ENCODE data around the gene UGT1A9. TPM values are rescaled to one million over a fixed set of nuclear protein-coding genes. Genes with fewer than 3 reads are reported as not detected.

UGT1A9 gene
- total and polyA plus RNA-seq, 9 donors = not detected

DNA sequence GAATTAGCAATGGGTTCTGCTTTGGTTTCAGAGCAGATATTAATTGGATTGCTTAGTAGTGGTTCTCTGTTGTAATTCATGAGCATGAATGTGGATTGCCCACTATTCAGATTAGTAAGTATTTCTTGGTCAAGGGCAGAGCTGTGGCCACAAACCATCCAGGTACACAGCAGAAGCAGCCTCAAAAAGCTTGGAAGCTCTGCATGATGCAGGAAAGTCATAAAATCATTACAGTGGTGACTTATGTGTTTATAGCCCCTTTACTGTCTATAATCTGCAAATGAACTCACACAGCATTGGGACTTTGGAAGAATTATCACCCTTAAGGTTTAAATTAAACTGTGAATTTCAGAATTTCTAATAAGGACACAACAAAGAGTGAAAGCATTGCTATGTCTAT is 86.4 kb downstream of the UGT1A9 start:
- H3K27me3 ChIP-seq (ENCODE audit: control insufficient read depth, insufficient read depth, low read length) = no peaks in the 10 kb centered on the region
- no peak overlapping the region for H3K4me3 ChIP-seq (ENCODE audit: low read length)
- H3K4me1 ChIP-seq (ENCODE audit: control insufficient read depth, insufficient read depth, low read length) = no peaks in the 10 kb centered on the region
- H3K36me3 ChIP-seq (ENCODE audit: control insufficient read depth, insufficient read depth, low read length) = no peaks in the 10 kb centered on the region
- H3K9me3 ChIP-seq (replicated peaks; ENCODE audit: control insufficient read depth, low read depth, low read length) = no peaks in the 10 kb centered on the region
- H3K27ac ChIP-seq (ENCODE audit: low read length) = no peak overlapping the region
- no peak for DNase-seq

DNA sequence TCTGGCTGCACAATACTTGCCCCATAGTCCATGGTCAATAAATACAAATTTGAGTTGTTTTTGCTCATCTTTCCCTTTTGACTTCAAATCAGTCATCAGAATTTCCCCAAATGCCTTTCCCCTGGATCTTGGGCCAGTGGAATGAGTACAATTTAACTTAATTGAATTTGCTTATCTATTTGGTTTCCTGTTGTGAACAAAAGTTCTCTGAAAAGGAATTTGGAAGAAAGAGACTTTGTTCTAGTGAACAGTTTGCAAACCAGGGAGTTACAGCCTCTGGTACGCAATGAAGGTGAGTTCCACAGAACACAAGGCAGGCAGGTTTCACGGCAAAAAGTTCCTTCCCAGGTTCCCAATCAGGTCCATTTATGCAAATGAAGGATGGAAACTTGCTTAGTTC is 87.2 kb downstream of the UGT1A9 start:
- no peak overlapping the region for H3K4me3 ChIP-seq (ENCODE audit: low read length)
- no peak for DNase-seq
- H3K9me3 ChIP-seq (replicated peaks; ENCODE audit: control insufficient read depth, low read depth, low read length) = no peaks in the 10 kb centered on the region
- no peaks in the 10 kb centered on the region for H3K27me3 ChIP-seq (ENCODE audit: control insufficient read depth, insufficient read depth, low read length)
- no peaks in the 10 kb centered on the region for H3K36me3 ChIP-seq (ENCODE audit: control insufficient read depth, insufficient read depth, low read length)
- H3K27ac ChIP-seq (ENCODE audit: low read length) = no peak overlapping the region
- WGBS (ENCODE audit: insufficient coverage) = 80% methylated on average over 1 of the region's 2 CpGs
- no peaks in the 10 kb centered on the region for H3K4me1 ChIP-seq (ENCODE audit: control insufficient read depth, insufficient read depth, low read length)

DNA sequence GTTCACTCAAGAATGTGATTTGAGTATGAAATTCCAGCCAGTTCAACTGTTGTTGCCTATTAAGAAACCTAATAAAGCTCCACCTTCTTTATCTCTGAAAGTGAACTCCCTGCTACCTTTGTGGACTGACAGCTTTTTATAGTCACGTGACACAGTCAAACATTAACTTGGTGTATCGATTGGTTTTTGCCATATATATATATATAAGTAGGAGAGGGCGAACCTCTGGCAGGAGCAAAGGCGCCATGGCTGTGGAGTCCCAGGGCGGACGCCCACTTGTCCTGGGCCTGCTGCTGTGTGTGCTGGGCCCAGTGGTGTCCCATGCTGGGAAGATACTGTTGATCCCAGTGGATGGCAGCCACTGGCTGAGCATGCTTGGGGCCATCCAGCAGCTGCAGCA is 88.3 kb downstream of the UGT1A9 start, which contains the start of gene UGT1A1:
Gene UGT1A1 (plus strand): TSS at position 228 of the 400 bp plus-strand sequence. CDS start 18 bp downstream, at position 246.
- H3K36me3 ChIP-seq (ENCODE audit: control insufficient read depth, insufficient read depth, low read length) = no peaks in the 10 kb centered on the region
- 100% methylated on average over 3 of the region's 6 CpGs for WGBS (ENCODE audit: insufficient coverage)
- DNase-seq = no peak

GRCh38 chr2:233761040-233761769 is 89.5 kb downstream of the UGT1A9 start:
- Histone ChIP-seq H3K36me3 (ENCODE audit: control insufficient read depth, insufficient read depth, low read length) (no peaks in the 10 kb centered on the region), H3K4me3 (ENCODE audit: low read length) (no peak overlapping the region), H3K27ac (ENCODE audit: low read length) (no peak overlapping the region), H3K4me1 (ENCODE audit: control insufficient read depth, insufficient read depth, low read length) (no peaks in the 10 kb centered on the region), H3K9me3 (replicated peaks; ENCODE audit: control insufficient read depth, low read depth, low read length) (no peaks in the 10 kb centered on the region), H3K27me3 (ENCODE audit: control insufficient read depth, insufficient read depth, low read length) (peaks cover 8% of the 10 kb centered on the region)
- no peak for DNase-seq
- WGBS (ENCODE audit: insufficient coverage) = 82% methylated on average over 2 of the region's 4 CpGs

More for the DNA sequence above, 88.3 kb downstream of the UGT1A9 start, which contains the start of gene UGT1A1:
- Histone ChIP-seq H3K4me3 (ENCODE audit: low read length) (no peak within 1 kb of the TSS), H3K9me3 (replicated peaks; ENCODE audit: control insufficient read depth, low read depth, low read length) (no peaks in the 10 kb centered on the region), H3K4me1 (ENCODE audit: control insufficient read depth, insufficient read depth, low read length) (no peaks in the 10 kb centered on the region), H3K27me3 (ENCODE audit: control insufficient read depth, insufficient read depth, low read length) (peaks cover 8% of the 10 kb centered on the region), H3K27ac (ENCODE audit: low read length) (no peak within 1 kb of the TSS)

DNA sequence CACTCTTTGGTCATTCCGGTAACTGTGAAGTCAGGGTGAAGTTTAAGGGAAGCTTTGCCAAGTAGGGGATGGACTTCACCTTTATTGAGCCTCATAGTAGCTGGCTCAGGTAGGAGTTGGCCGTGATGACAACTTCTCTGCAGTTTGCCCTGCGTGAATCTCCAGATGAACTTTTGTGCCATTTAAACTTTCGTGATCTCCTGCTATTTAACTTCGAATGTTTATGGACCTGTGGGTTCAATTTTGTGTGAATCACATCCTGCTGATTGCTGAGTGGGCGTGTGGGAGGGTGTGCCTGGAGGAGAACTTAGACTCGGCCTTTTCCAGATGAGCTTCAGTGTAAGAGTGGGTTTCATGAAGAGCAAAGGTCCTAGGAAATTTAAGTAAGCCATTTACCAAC is 92.6 kb downstream of the UGT1A9 start:
- no peaks in the 10 kb centered on the region for H3K4me1 ChIP-seq (ENCODE audit: control insufficient read depth, insufficient read depth, low read length)
- peaks cover 8% of the 10 kb centered on the region for H3K27me3 ChIP-seq (ENCODE audit: control insufficient read depth, insufficient read depth, low read length)
- H3K4me3 ChIP-seq (ENCODE audit: low read length) = no peak overlapping the region
- H3K27ac ChIP-seq (ENCODE audit: low read length) = no peak overlapping the region
- no peaks in the 10 kb centered on the region for H3K9me3 ChIP-seq (replicated peaks; ENCODE audit: control insufficient read depth, low read depth, low read length)
- H3K36me3 ChIP-seq (ENCODE audit: control insufficient read depth, insufficient read depth, low read length) = no peaks in the 10 kb centered on the region
- no peak for DNase-seq
- 63% methylated on average over 7 of the region's 7 CpGs for WGBS (ENCODE audit: insufficient coverage)

DNA sequence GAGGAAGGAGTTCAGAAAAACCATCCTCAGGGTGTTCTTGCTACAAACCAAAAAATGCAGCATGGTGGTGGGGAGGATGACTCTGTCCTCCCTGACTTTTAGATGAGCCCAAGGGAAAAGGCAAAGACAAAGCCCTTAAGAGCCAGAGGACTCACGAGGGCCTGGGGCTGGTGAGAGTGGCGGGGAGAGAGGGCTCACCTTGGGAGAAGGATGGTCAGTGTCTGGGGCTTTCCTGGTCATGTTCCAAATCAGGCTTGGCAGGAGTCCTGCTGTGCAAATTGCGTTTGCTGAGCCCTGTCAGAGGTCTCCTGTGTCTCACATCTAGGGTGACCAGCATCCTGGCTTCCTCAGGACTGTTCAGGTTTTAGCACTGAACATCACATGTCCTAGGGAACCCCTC is 93.1 kb downstream of the UGT1A9 start:
- Histone ChIP-seq H3K27me3 (ENCODE audit: control insufficient read depth, insufficient read depth, low read length) (peaks cover 8% of the 10 kb centered on the region), H3K27ac (ENCODE audit: low read length) (no peak overlapping the region), H3K4me3 (ENCODE audit: low read length) (no peak overlapping the region), H3K4me1 (ENCODE audit: control insufficient read depth, insufficient read depth, low read length) (no peaks in the 10 kb centered on the region), H3K9me3 (replicated peaks; ENCODE audit: control insufficient read depth, low read depth, low read length) (no peaks in the 10 kb centered on the region), H3K36me3 (ENCODE audit: control insufficient read depth, insufficient read depth, low read length) (no peaks in the 10 kb centered on the region)
- 48% methylated on average over 3 of the region's 3 CpGs for WGBS (ENCODE audit: insufficient coverage)
- no peak for DNase-seq

DNA sequence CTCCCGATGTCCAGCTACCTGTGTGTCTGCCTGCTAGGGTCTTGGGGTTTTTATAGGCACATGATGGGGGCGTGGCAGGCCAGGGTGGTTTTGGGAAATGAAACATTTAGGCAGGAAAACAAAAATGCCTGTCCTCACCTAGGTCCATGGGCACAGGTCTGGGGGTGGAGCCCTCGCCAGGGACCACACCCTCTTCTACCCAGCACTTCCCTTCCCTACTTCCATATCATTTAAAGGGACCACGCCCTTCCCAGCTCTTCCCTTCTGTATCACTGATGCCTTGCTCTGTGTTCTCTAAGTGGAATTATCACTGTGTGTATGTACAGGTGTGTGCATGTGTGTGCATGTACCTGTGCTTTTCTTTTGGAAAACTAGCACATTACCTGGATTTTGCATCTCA is 94.7 kb downstream of the UGT1A9 start:
- WGBS (ENCODE audit: insufficient coverage) = 88% methylated on average over 1 of the region's 4 CpGs

DNA sequence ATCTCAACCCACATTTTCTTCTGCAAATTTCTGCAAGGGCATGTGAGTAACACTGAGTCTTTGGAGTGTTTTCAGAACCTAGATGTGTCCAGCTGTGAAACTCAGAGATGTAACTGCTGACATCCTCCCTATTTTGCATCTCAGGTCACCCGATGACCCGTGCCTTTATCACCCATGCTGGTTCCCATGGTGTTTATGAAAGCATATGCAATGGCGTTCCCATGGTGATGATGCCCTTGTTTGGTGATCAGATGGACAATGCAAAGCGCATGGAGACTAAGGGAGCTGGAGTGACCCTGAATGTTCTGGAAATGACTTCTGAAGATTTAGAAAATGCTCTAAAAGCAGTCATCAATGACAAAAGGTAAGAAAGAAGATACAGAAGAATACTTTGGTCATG is 96.4 kb downstream of the UGT1A9 start:
- no peak overlapping the region for H3K27ac ChIP-seq (ENCODE audit: low read length)
- DNase-seq = no peak
- H3K27me3 ChIP-seq (ENCODE audit: control insufficient read depth, insufficient read depth, low read length) = peaks cover 8% of the 10 kb centered on the region
- WGBS (ENCODE audit: insufficient coverage) = 66% methylated on average over 4 of the region's 4 CpGs
- no peaks in the 10 kb centered on the region for H3K9me3 ChIP-seq (replicated peaks; ENCODE audit: control insufficient read depth, low read depth, low read length)
- no peaks in the 10 kb centered on the region for H3K4me1 ChIP-seq (ENCODE audit: control insufficient read depth, insufficient read depth, low read length)
- no peak overlapping the region for H3K4me3 ChIP-seq (ENCODE audit: low read length)
- H3K36me3 ChIP-seq (ENCODE audit: control insufficient read depth, insufficient read depth, low read length) = no peaks in the 10 kb centered on the region

More for the DNA sequence above, 94.7 kb downstream of the UGT1A9 start:
- Histone ChIP-seq H3K4me3 (ENCODE audit: low read length) (no peak overlapping the region), H3K36me3 (ENCODE audit: control insufficient read depth, insufficient read depth, low read length) (no peaks in the 10 kb centered on the region), H3K9me3 (replicated peaks; ENCODE audit: control insufficient read depth, low read depth, low read length) (no peaks in the 10 kb centered on the region), H3K4me1 (ENCODE audit: control insufficient read depth, insufficient read depth, low read length) (no peaks in the 10 kb centered on the region), H3K27me3 (ENCODE audit: control insufficient read depth, insufficient read depth, low read length) (peaks cover 8% of the 10 kb centered on the region), H3K27ac (ENCODE audit: low read length) (no peak overlapping the region)
- no peak for DNase-seq

- WGBS (ENCODE audit: insufficient coverage) = 88% methylated on average over 9 of the region's 9 CpGs
- Histone ChIP-seq H3K27me3 (ENCODE audit: control insufficient read depth, insufficient read depth, low read length) (peaks cover 6% of the 10 kb centered on the region), H3K9me3 (replicated peaks; ENCODE audit: control insufficient read depth, low read depth, low read length) (no peaks in the 10 kb centered on the region), H3K36me3 (ENCODE audit: control insufficient read depth, insufficient read depth, low read length) (no peaks in the 10 kb centered on the region), H3K27ac (ENCODE audit: low read length) (no peak overlapping the region), H3K4me3 (ENCODE audit: low read length) (no peak overlapping the region), H3K4me1 (ENCODE audit: control insufficient read depth, insufficient read depth, low read length) (no peaks in the 10 kb centered on the region)
- DNase-seq = no peak
Observed at GRCh38 chr2:233769260-233769659, 97.6 kb downstream of the UGT1A9 start.

- H3K27me3 ChIP-seq (ENCODE audit: control insufficient read depth, insufficient read depth, low read length) = no peaks in the 10 kb centered on the region
- no peaks in the 10 kb centered on the region for H3K36me3 ChIP-seq (ENCODE audit: control insufficient read depth, insufficient read depth, low read length)
Observed at GRCh38 chr2:233772153-233772552, 100.5 kb downstream of the UGT1A9 start.

DNA sequence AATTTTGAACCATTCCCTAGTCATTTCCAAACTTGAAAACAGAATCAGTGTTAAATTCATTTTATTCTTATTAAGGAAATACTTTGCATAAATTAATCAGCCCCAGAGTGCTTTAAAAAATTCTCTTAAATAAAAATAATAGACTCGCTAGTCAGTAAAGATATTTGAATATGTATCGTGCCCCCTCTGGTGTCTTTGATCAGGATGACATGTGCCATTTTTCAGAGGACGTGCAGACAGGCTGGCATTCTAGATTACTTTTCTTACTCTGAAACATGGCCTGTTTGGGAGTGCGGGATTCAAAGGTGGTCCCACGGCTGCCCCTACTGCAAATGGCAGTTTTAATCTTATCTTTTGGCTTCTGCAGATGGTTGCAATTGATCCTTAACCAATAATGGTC is 100.9 kb downstream of the UGT1A9 start:
- H3K4me1 ChIP-seq (ENCODE audit: control insufficient read depth, insufficient read depth, low read length) = no peaks in the 10 kb centered on the region
- no peak overlapping the region for H3K4me3 ChIP-seq (ENCODE audit: low read length)
- no peaks in the 10 kb centered on the region for H3K36me3 ChIP-seq (ENCODE audit: control insufficient read depth, insufficient read depth, low read length)
- 75% methylated on average over 2 of the region's 5 CpGs for WGBS (ENCODE audit: insufficient coverage)
- H3K9me3 ChIP-seq (replicated peaks; ENCODE audit: control insufficient read depth, low read depth, low read length) = no peaks in the 10 kb centered on the region
- no peak overlapping the region for H3K27ac ChIP-seq (ENCODE audit: low read length)
- H3K27me3 ChIP-seq (ENCODE audit: control insufficient read depth, insufficient read depth, low read length) = no peaks in the 10 kb centered on the region
- no peak for DNase-seq

More at GRCh38 chr2:233772153-233772552, 100.5 kb downstream of the UGT1A9 start:
- Histone ChIP-seq H3K9me3 (replicated peaks; ENCODE audit: control insufficient read depth, low read depth, low read length) (no peaks in the 10 kb centered on the region), H3K4me1 (ENCODE audit: control insufficient read depth, insufficient read depth, low read length) (no peaks in the 10 kb centered on the region), H3K4me3 (ENCODE audit: low read length) (no peak overlapping the region), H3K27ac (ENCODE audit: low read length) (no peak overlapping the region)
- DNase-seq = no peak
- WGBS (ENCODE audit: insufficient coverage) = 90% methylated on average over 11 of the region's 16 CpGs
